IPS-NIHi7 (cell line): ENCODE results near the gene SPSB3.

Experiments
- DNase-seq: peaks from one replicate; pipeline ENCODE4 v3.0.0; 2012; ENCODE audit warnings: mixed read lengths; ENCODE audit errors: extremely low spot score

SPSB3 gene

DNA sequence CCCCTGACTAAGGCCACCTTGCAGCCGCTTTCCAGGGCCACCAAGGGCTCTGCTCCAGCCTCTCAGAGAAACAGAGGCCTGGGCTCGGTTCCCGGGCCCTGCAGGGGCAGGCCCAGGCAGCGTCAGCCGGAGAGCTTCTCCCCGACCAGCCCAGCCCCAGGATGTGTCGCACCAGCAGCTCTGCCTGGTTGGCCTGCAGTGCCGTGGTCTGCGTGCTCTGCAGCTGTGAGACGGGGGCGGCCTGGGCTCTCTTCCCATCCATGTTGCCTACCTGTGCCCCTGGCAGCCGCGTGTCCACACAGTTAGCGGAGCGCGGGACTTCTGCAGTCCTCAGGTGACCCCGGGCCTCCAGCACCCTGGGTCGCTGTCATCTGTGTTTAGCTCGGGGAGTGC lies 6.3 kb upstream of the SPSB3 start:
- no peak for DNase-seq

DNA sequence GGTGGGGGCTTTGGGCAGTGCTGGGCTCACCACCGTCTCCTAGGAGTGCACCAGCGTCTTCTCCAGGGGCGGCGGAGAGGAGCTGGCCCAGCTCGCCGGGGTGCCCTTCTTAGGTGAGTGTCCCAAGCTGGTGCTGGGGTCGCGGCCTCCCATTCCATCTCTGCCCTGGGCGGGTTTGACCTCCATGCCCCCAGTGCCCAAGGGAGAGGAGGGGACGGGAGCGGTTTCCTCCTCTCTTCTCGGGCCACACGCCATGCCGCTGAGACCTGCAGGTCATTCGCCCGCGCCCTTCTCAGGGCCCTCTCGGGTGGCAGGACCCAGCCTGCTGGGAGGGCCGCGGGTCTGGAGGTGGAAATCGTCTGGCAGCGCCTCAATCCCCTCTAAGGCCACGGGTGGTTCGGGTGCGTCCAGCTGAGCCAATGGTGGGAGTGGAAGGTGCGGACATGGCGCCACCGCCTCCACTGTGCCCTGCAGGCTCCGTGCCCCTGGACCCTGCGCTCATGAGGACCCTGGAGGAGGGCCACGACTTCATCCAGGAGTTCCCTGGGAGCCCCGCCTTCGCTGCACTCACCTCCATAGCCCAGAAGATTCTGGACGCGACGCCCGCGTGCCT lies 5.8 kb upstream of the SPSB3 start:
- DNase-seq, result no peak

DNA sequence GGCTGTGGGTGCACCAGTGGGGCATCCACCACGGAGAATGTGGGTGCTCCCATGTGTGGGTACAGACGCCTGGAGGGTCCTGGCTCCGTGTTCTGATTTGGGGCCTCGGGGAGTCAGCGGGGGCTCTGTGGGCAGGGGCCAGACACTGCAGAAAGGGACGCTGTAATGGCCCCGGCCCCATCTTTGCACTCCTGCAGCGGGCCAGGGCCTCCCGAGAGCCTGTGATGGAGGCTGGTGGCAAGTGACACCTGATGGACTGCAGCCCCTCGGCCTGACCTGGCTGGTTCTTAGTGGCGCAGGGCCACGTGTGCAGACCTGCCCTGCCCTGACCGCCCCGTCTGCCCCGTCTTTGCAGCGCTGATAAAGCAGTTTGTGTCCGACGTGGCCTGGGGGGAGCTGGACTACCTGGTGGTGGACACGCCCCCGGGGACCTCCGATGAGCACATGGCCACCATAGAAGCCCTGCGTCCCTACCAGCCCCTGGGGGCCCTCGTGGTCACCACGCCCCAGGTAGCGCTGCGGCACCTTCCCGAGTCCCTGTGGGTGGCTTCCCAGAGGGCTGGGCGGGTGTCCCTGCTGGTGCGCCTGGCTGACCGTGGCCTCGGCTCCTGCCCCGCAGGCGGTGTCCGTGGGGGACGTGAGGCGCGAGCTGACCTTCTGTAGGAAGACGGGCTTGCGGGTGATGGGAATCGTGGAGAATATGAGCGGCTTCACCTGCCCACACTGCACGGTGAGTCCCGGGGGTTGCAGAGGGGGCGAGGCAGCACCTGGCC lies 5.1 kb upstream of the SPSB3 start:
- no peak for DNase-seq

GRCh38 chr16:1787056-1787321 lies 4.6 kb upstream of the SPSB3 start:
- DNase-seq, result no peak

DNA sequence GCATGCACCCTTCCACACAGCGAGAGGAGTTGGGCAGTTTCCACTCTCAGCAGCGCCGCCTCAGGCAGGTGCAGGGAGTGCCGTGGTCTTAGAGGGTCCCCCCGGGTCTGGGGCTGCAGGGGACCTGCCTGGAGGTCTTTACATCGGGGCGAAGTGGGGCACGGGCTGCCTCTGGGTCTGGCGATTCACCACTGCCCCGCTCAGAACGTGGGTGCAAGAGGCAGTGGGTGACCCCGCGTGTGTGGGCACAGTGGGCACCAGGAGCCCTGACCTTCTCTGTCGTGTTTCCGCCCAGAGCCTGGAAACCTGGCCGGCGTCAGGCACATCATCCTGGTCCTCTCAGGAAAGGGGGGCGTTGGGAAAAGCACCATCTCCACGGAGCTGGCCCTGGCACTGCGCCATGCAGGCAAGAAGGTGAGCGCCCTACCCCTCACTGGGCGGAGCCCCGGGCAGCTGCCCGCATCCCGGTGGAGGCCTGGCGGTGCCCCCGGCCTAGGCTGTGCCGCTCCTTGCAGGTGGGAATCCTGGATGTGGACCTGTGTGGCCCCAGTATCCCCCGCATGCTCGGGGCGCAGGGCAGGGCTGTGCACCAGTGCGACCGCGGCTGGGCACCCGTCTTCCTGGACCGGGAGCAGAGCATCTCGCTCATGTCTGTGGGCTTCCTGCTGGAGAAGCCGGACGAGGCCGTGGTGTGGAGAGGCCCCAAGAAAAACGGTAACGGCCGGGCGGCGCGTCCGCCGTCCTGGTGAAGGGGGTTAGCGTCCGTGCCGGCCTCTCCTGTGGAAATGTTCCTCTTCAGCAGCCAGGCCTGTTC lies 4.1 kb upstream of the SPSB3 start:
- no peak for DNase-seq

GRCh38 chr16:1785846-1786170 lies 3.4 kb upstream of the SPSB3 start:
- DNase-seq, result no peak

- DNase-seq, result no peak
Measured at GRCh38 chr16:1784977-1785845, 2.8 kb upstream of the SPSB3 start.

GRCh38 chr16:1781758-1782407 lies 488 bp downstream of the SPSB3 start:
- no peak for DNase-seq

DNA sequence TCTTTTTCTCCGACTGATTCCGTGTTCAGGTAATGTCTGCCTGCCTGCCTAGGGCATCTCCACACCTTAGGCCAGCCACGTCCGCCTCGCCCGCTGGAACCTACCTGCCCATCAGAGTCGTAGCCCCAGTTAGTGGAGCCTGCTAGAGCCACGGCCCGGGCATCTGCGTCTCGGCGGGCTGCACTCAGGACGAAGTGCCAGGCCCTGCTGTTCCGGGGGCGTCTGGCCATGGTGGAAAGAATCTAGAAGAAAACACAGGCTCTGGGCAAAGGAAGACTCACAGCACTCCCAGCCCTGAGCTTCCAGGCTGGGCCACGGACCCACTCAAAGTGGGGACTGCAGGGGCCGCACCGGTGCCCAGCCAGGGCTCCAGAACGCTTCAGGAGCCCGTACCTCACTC lies 1.1 kb downstream of the SPSB3 start:
- no peak for DNase-seq

GRCh38 chr16:1780677-1781072 lies 1.7 kb downstream of the SPSB3 start:
- DNase-seq, result no peak

GRCh38 chr16:1779741-1780676 lies 2.4 kb downstream of the SPSB3 start:
- DNase-seq, result no peak

GRCh38 chr16:1779234-1779701 lies 3.1 kb downstream of the SPSB3 start:
- no peak for DNase-seq

GRCh38 chr16:1778200-1779179 lies 3.9 kb downstream of the SPSB3 start:
- DNase-seq, result no peak

DNA sequence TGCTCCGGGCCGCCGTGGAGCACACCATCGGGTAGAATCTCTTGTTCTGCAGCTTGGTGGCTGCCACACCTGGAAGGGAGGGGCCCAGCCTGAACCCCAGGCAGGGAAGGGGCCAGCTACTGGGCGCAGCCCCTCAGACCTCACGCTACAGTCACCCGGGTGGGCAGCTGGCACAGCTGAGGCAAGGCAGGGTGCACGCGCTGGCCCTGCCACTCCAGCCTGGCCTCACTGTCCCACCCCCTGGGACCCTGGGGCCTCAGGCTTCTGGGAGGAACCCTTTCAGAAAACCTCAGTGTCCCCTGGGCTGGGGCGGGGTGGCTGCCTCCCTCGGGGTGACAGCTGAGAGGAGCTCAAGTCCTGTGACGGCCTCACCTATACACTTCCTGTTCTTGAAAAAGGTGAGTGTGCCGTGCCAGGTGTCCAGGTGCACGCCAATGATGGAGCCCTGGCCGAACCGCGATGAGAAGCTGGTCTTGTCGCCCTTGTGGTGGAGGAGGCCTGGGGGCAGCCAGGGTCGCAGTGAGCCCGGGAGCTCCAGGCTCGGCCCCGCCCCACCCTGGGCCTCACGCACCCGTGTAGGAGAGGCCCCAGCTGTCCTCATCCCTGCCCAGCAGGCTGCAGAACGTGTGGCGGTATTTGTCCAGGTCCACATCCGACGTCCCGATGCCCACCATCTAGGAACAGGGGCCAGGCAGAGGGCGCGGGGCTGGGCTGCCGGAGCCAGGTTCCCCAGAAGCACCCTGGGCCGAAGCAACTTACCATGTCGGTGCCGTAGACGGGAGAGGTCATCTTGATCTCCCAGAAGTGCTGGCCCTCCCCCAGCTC lies 4.8 kb downstream of the SPSB3 start:
- no peak for DNase-seq

GRCh38 chr16:1776991-1777374 lies 5.4 kb downstream of the SPSB3 start:
- DNase-seq, result no peak

- DNase-seq, result no peak
Measured at GRCh38 chr16:1776672-1776955, 5.8 kb downstream of the SPSB3 start.

DNA sequence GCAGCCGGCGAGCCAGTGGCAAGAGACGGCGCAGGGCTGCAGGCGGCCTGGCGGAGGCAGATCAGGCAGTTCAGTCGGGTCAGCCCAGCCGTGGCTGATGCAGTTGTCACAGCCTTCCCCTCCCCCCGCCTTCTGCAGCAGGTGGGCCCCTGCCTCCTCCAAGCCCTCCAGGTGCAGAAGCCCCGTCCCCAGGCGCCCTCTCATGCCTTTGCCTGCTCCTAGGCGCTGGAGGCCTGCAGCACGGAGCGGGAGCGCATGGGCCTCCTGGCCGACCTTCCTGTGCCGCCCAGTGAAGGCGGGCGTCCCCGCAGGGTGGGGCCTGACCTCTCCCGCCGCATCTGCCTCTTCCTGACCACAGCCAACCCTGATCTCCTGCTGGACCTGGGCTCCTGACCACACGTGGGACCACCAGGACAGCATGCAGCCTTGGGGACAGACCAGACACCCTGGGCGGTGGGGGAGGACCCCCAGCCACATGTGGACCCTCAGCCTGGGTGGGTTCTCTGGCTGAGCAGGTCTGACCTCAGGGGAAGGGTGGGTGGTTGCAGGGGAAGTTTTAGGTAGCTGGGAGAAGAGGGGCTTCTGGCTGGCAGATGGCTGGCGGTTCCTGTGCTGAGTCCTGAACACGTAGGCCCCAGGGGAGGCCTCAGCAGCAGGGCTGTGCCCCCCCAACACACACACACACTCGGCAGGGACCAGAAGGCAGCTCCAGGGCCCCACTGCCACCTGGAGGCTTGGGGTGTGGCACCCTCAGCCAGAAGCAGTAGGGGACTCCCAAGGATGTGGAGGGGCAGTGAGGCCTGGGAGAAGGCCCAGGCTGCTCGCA lies 6.3 kb downstream of the SPSB3 start:
- no peak for DNase-seq
